Thymus (tissue), 11 donors: Measurements from ENCODE around the gene ADD1. TPM values are rescaled to one million over a fixed set of nuclear protein-coding genes. Genes with fewer than 3 reads are reported as not detected.

Experiments
- DNase-seq, 9 donors: peaks; one replicate each; pipeline ENCODE4 v3.0.0-alpha.2; 2013; ENCODE audit warnings: low spot score in 9 of 9, low read depth in 6 of 9, missing footprints in 1 of 9
- H3K27ac ChIP-seq, 2 donors: one replicate each; pipeline ENCODE4 v1.5.1; 2013; ENCODE audit warnings: control low read depth in 1 of 2, low read depth in 1 of 2, low read length in 1 of 2, mild to moderate bottlenecking in 1 of 2, moderate library complexity in 1 of 2
- H3K27me3 ChIP-seq, 2 donors: one replicate each; pipeline ENCODE4 v1.5.1; 2013; ENCODE audit warnings: low read length in 1 of 2; ENCODE audit not compliant: control insufficient read depth in 2 of 2, insufficient read depth in 1 of 2
- H3K36me3 ChIP-seq, 2 donors: one replicate each; pipeline ENCODE4 v1.5.1; 2013; ENCODE audit warnings: low read length in 1 of 2, mild to moderate bottlenecking in 1 of 2, moderate library complexity in 1 of 2; ENCODE audit not compliant: control insufficient read depth in 2 of 2, insufficient read depth in 2 of 2
- H3K4me1 ChIP-seq, 2 donors: one replicate each; pipeline ENCODE4 v1.5.1; 2013; ENCODE audit warnings: low read length in 2 of 2; ENCODE audit not compliant: control insufficient read depth in 2 of 2, insufficient read depth in 2 of 2
- H3K4me3 ChIP-seq, 2 donors: one replicate each; pipeline ENCODE4 v1.5.1; 2013; ENCODE audit warnings: low read length in 2 of 2, control low read depth in 1 of 2, mild to moderate bottlenecking in 1 of 2
- H3K9me3 ChIP-seq, 2 donors: one replicate each; pipeline ENCODE4 v1.5.1; 2013; ENCODE audit warnings: low read length in 1 of 2, mild to moderate bottlenecking in 1 of 2; ENCODE audit not compliant: control insufficient read depth in 2 of 2, insufficient read depth in 1 of 2
- WGBS: extraction: QIAGEN DNeasy Blood & Tissue Kit; methylation state at CpG from one replicate; pipeline ENCODE4 v1.1.7; 2013; 5-methylcytosine and 5-hydroxymethylcytosine counted together
- polyA plus RNA-seq: library from polyadenylated mRNA; stranded (reverse); fragments of 200-250 nt; gene quantifications from one replicate; pipeline ENCODE4 v1.2.3, GENCODE V29; 2013
- total RNA-seq: library from RNA; stranded (reverse); fragments of 120-200 nt; gene quantifications from one replicate; pipeline ENCODE4 v1.2.4, GENCODE V29; 2013
- donor health status: healthy.

Gene ADD1
- total and polyA plus RNA-seq, 2 donors = 103 to 247 TPM

GRCh38 chr4:2862528-2862927 is 18.9 kb downstream of the ADD1 start:
- H3K4me3 ChIP-seq = no peak overlapping the region
- H3K4me1 ChIP-seq = peaks cover 4 to 9% of the 10 kb centered on the region in 2 donors
- no peaks in the 10 kb centered on the region for H3K9me3 ChIP-seq
- H3K27ac ChIP-seq = no peak overlapping the region
- H3K36me3 ChIP-seq = peaks cover 0 to 7% of the 10 kb centered on the region in 2 donors
- WGBS = 92% methylated on average over 1 of the region's 1 CpG
- DNase-seq = no peak
- H3K27me3 ChIP-seq = no peaks in the 10 kb centered on the region

- no peaks in the 10 kb centered on the region for H3K9me3 ChIP-seq
- no peak overlapping the region for H3K4me3 ChIP-seq
- no peak overlapping the region for H3K27ac ChIP-seq
- H3K27me3 ChIP-seq = no peaks in the 10 kb centered on the region
- DNase-seq = no peak
- peaks cover 4 to 20% of the 10 kb centered on the region in 2 donors for H3K4me1 ChIP-seq
- peaks cover 6% of the 10 kb centered on the region in 2 donors for H3K36me3 ChIP-seq
Observed at GRCh38 chr4:2863649-2864048, 20.0 kb downstream of the ADD1 start.

- Histone ChIP-seq H3K9me3 (no peaks in the 10 kb centered on the region), H3K27ac (no peak overlapping the region), H3K4me3 (no peak overlapping the region), H3K36me3 (peaks cover 6 to 7% of the 10 kb centered on the region in 2 donors), H3K4me1 (peaks cover 4 to 20% of the 10 kb centered on the region in 2 donors), H3K27me3 (no peaks in the 10 kb centered on the region)
- WGBS = 78% methylated on average over 2 of the region's 2 CpGs
- no peak for DNase-seq
Observed at GRCh38 chr4:2865196-2865780, 21.6 kb downstream of the ADD1 start.

- 96% methylated on average over 10 of the region's 10 CpGs for WGBS
- Histone ChIP-seq H3K36me3 (peaks cover 6 to 7% of the 10 kb centered on the region in 2 donors), H3K4me1 (peaks cover under 1 to 20% of the 10 kb centered on the region in 2 donors), H3K27me3 (no peaks in the 10 kb centered on the region), H3K27ac (no peak overlapping the region), H3K4me3 (no peak overlapping the region), H3K9me3 (no peaks in the 10 kb centered on the region)
- no peak for DNase-seq
Observed at GRCh38 chr4:2866160-2866861, 22.7 kb downstream of the ADD1 start.

GRCh38 chr4:2866891-2867290 is 23.2 kb downstream of the ADD1 start:
- H3K27ac ChIP-seq = no peak overlapping the region
- no peak overlapping the region for H3K4me3 ChIP-seq
- peaks cover 6 to 7% of the 10 kb centered on the region in 2 donors for H3K36me3 ChIP-seq
- no peak for DNase-seq
- no peaks in the 10 kb centered on the region for H3K27me3 ChIP-seq
- H3K9me3 ChIP-seq = no peaks in the 10 kb centered on the region
- H3K4me1 ChIP-seq = peaks cover 2 to 22% of the 10 kb centered on the region in 2 donors
- 96% methylated on average over 5 of the region's 5 CpGs for WGBS

- Histone ChIP-seq H3K4me1 (peaks cover 2 to 23% of the 10 kb centered on the region in 2 donors), H3K4me3 (no peak overlapping the region), H3K27ac (peak overlapping the region in 1 of 2 donors; percentile 12), H3K9me3 (no peaks in the 10 kb centered on the region), H3K36me3 (peaks cover 6 to 7% of the 10 kb centered on the region in 2 donors), H3K27me3 (no peaks in the 10 kb centered on the region)
- 87% methylated on average over 10 of the region's 10 CpGs for WGBS
- no peak for DNase-seq
Observed at GRCh38 chr4:2867758-2868491, 24.3 kb downstream of the ADD1 start.

GRCh38 chr4:2868877-2869487 is 25.3 kb downstream of the ADD1 start:
- 95% methylated on average over 12 of the region's 12 CpGs for WGBS
- Histone ChIP-seq H3K9me3 (no peaks in the 10 kb centered on the region), H3K4me1 (peaks cover 2 to 23% of the 10 kb centered on the region in 2 donors), H3K4me3 (no peak overlapping the region), H3K27me3 (no peaks in the 10 kb centered on the region), H3K36me3 (peaks cover 6 to 7% of the 10 kb centered on the region in 2 donors), H3K27ac (no peak overlapping the region)
- DNase-seq = no peak

GRCh38 chr4:2869659-2870058 is 26.0 kb downstream of the ADD1 start:
- Histone ChIP-seq H3K27me3 (no peaks in the 10 kb centered on the region), H3K9me3 (no peaks in the 10 kb centered on the region), H3K4me1 (peaks cover 2 to 20% of the 10 kb centered on the region in 2 donors), H3K27ac (no peak overlapping the region), H3K4me3 (no peak overlapping the region), H3K36me3 (peaks cover 6 to 7% of the 10 kb centered on the region in 2 donors)
- no peak for DNase-seq
- 98% methylated on average over 6 of the region's 6 CpGs for WGBS

GRCh38 chr4:2870082-2870481 is 26.4 kb downstream of the ADD1 start:
- H3K9me3 ChIP-seq = no peaks in the 10 kb centered on the region

More at GRCh38 chr4:2870082-2870481, 26.4 kb downstream of the ADD1 start:
- WGBS = over 99% methylated on average over 2 of the region's 2 CpGs
- Histone ChIP-seq H3K36me3 (peaks cover 6 to 7% of the 10 kb centered on the region in 2 donors), H3K4me1 (peaks cover 2 to 20% of the 10 kb centered on the region in 2 donors), H3K27ac (no peak overlapping the region), H3K4me3 (no peak overlapping the region), H3K27me3 (no peaks in the 10 kb centered on the region)
- DNase-seq = no peak
